HFFc6 (cell line): ENCODE results near the gene C22orf15. TPM values are rescaled to one million over a fixed set of nuclear protein-coding genes. Genes with fewer than 3 reads are reported as not detected.
A peak's percentile ranks its signal among the peaks of the same experiment; 100 is the strongest.

Experiments used
- DNase-seq: peaks from one replicate; pipeline ENCODE4 v3.0.0-alpha.2; 2018
- H3K27ac Mint-ChIP-seq: 2 replicates; pipeline ENCODE4 v1.8.0; 2020; ENCODE audit warnings: mild to moderate bottlenecking, mixed read lengths
- H3K27me3 Mint-ChIP-seq: 2 replicates; pipeline ENCODE4 v1.8.0; 2021; ENCODE audit warnings: mild to moderate bottlenecking, moderate library complexity, mixed read lengths; ENCODE audit not compliant: insufficient read depth
- H3K36me3 Mint-ChIP-seq: 2 replicates; pipeline ENCODE4 v1.8.0; 2021; ENCODE audit warnings: low read depth, mixed read lengths
- H3K4me1 Mint-ChIP-seq: 2 replicates; pipeline ENCODE4 v1.8.0; 2020; ENCODE audit warnings: low read depth, mixed read lengths
- H3K4me3 Mint-ChIP-seq: 2 replicates; pipeline ENCODE4 v1.8.0; 2020; ENCODE audit warnings: mild to moderate bottlenecking, moderate library complexity, mixed read lengths
- H3K9me3 Mint-ChIP-seq: 2 replicates; pipeline ENCODE4 v1.8.0; 2020; ENCODE audit warnings: mild to moderate bottlenecking, mixed read lengths
- CTCF ChIP-seq: fragments of 200-600 bp; sonication (generic); IDR thresholded peaks from 2 replicates; pipeline ENCODE4 v1.5.0; 2021; ENCODE audit warnings: antibody characterized with exemption, mild to moderate bottlenecking
- total RNA-seq, 6 experiments: library from RNA; stranded (reverse); fragmentation: NEBNext Ultra II Directional; extraction: Animal tissue kit (Norgen Biotek cat#: 25700); gene quantifications; 2 replicates in 1 of 6; 3 replicates in 5 of 6; pipeline ENCODE4 v1.2.3, GENCODE V29; 2021

C22orf15 gene
- total RNA-seq, 6 experiments from 2014 or later, result 0.48 to 4.0 (median 1.1) TPM

- no peaks in the 10 kb centered on the region for H3K36me3 Mint-ChIP-seq
- no peak for DNase-seq
- peaks cover 4% of the 10 kb centered on the region for H3K27me3 Mint-ChIP-seq
- H3K4me3 Mint-ChIP-seq, result no peak overlapping the region
- H3K4me1 Mint-ChIP-seq, result no peaks in the 10 kb centered on the region
- no peak overlapping the region for H3K27ac Mint-ChIP-seq
- H3K9me3 Mint-ChIP-seq, result no peaks in the 10 kb centered on the region
- no peak for TF ChIP-seq CTCF
Measured at GRCh38 chr22:23755711-23756110, 7.1 kb upstream of the C22orf15 start.

DNA sequence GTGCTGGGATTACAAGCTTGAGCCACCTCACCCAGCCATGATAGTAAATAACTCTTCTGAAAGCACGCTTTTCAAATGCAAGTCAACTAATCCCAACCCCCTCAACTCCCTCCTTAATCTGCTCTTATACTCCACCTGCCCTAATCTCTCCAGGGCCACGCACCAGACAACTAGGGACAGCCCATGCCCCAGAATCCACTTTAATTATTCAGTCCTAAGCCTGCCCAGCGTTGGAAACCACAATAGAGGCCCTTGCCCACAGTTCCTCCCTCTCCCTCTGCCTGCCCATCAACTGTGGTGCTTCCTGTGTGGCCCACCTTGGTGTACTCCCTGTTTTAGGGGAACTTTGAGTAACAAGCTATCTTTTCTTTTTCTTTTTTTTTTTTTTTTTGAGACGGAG lies 5.9 kb upstream of the C22orf15 start:
- DNase-seq, result no peak
- no peak for TF ChIP-seq CTCF
- H3K27me3 Mint-ChIP-seq, result peaks cover 4% of the 10 kb centered on the region
- no peak overlapping the region for H3K4me3 Mint-ChIP-seq
- no peak overlapping the region for H3K27ac Mint-ChIP-seq
- no peaks in the 10 kb centered on the region for H3K36me3 Mint-ChIP-seq
- no peaks in the 10 kb centered on the region for H3K9me3 Mint-ChIP-seq
- H3K4me1 Mint-ChIP-seq, result no peaks in the 10 kb centered on the region

GRCh38 chr22:23759566-23759965 lies 3.2 kb upstream of the C22orf15 start:
- DNase-seq, result no peak
- no peaks in the 10 kb centered on the region for H3K36me3 Mint-ChIP-seq
- no peak for TF ChIP-seq CTCF
- H3K4me3 Mint-ChIP-seq, result no peak overlapping the region
- H3K27ac Mint-ChIP-seq, result no peak overlapping the region
- H3K27me3 Mint-ChIP-seq, result peaks cover 2% of the 10 kb centered on the region; the same call in 1 of the 2 replicates
- peaks cover 18% of the 10 kb centered on the region for H3K4me1 Mint-ChIP-seq
- H3K9me3 Mint-ChIP-seq, result no peaks in the 10 kb centered on the region

DNA sequence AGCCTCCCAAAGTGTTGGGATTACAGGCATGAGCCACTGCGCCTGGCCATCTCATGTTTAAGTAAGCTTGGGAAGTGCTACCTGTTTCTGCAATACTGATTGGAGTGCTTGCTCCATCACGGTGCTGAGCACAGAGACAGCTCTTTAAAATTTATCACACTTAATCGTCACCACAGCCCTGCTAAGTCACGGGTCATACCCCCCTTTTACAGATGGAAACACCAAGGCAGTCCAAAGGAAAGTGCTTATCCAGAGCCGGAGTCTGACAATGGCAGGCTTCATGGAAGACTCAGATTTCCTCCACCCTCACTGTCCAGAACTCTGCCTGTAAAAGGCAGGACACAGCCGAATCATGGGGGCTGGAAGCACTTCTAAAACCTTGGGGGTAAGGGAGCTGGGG lies 2.7 kb upstream of the C22orf15 start:
- Mint-ChIP-seq H3K4me1 (peaks cover 18% of the 10 kb centered on the region), H3K27me3 (peaks cover 2% of the 10 kb centered on the region; the same call in 1 of the 2 replicates), H3K36me3 (no peaks in the 10 kb centered on the region), H3K9me3 (no peaks in the 10 kb centered on the region), H3K4me3 (no peak overlapping the region), H3K27ac (no peak overlapping the region)
- TF ChIP-seq CTCF, result no peak
- no peak for DNase-seq

- Mint-ChIP-seq H3K4me3 (peak overlapping the region; percentile 67; the same call in 1 of the 2 replicates), H3K4me1 (peaks cover 23% of the 10 kb centered on the region), H3K9me3 (no peaks in the 10 kb centered on the region), H3K27ac (peak overlapping the region; percentile 70; the same call in 1 of the 2 replicates), H3K36me3 (no peaks in the 10 kb centered on the region; the same call in 1 of the 2 replicates), H3K27me3 (peaks cover 2% of the 10 kb centered on the region)
- no peak for TF ChIP-seq CTCF
- DNase-seq, result no peak
Measured at GRCh38 chr22:23763579-23763945, 772 bp downstream of the C22orf15 start.

DNA sequence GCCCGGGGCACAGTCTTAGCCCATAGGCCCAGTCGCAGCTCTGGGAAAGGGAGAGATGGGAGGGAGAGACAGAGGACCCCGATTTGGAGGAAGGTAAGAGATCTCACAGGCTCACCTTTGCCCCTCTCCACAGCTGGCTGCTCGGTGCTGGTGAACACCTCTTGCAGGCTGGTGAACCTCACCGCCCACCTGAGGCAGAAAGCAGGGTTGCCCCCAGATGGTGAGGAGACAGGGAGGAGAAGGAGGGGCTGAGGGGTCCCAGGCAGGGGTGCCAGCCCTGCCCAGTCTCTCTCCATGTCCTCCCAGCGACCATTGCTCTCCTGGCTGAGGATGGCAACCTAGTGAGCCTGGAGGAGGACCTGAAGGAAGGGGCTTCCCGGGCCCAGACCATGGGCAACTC lies 1.2 kb downstream of the C22orf15 start:
- Mint-ChIP-seq H3K9me3 (no peaks in the 10 kb centered on the region), H3K27me3 (peaks cover 2% of the 10 kb centered on the region), H3K4me1 (peaks cover 23% of the 10 kb centered on the region), H3K4me3 (peak overlapping the region; percentile 67; the same call in 1 of the 2 replicates), H3K36me3 (no peaks in the 10 kb centered on the region; the same call in 1 of the 2 replicates), H3K27ac (no peak overlapping the region)
- TF ChIP-seq CTCF, result no peak
- no peak for DNase-seq
